WTC11 (cell line): ENCODE measurements around the gene CACNA1H.

ENCODE experiments used
- CREM ChIP-seq: sonication (generic); formaldehyde crosslinking; IDR thresholded peaks from 2 replicates; pipeline ENCODE4 v1.8.1; 2022; ENCODE audit warnings: mild to moderate bottlenecking, missing genetic modification reagents, moderate library complexity
- ETV6 ChIP-seq: sonication (generic); formaldehyde crosslinking; IDR thresholded peaks from 2 replicates; pipeline ENCODE4 v1.8.1; 2022; ENCODE audit warnings: mild to moderate bottlenecking, missing genetic modification reagents
- MAX ChIP-seq: sonication (generic); formaldehyde crosslinking; IDR thresholded peaks from 2 replicates; pipeline ENCODE4 v1.8.0; 2022; ENCODE audit warnings: mild to moderate bottlenecking, missing genetic modification reagents
- NR3C1 ChIP-seq: sonication (generic); formaldehyde crosslinking; conservative IDR thresholded peaks from 2 replicates; pipeline ENCODE4 v1.8.1; 2023; ENCODE audit warnings: low read depth, mild to moderate bottlenecking, missing genetic modification reagents
- SMAD4 ChIP-seq: sonication (generic); formaldehyde crosslinking; IDR thresholded peaks from 2 replicates; pipeline ENCODE4 v1.8.0; 2022; ENCODE audit warnings: mild to moderate bottlenecking, missing genetic modification reagents
- SP1 ChIP-seq: sonication (generic); formaldehyde crosslinking; conservative IDR thresholded peaks from 2 replicates; pipeline ENCODE4 v1.8.1; 2022; ENCODE audit warnings: missing genetic modification reagents
- TF ChIP-seq, protein P1 (sequence below): fragments of 200-600 bp; IDR thresholded peaks from 2 replicates; pipeline ENCODE4 v1.8.0; 2022; ENCODE audit warnings: antibody characterized with exemption
- TF ChIP-seq, protein P2 (sequence below): sonication (generic); formaldehyde crosslinking; IDR thresholded peaks from 2 replicates; pipeline ENCODE4 v1.8.1; 2022; ENCODE audit warnings: mild to moderate bottlenecking, missing genetic modification reagents, moderate library complexity, borderline replicate concordance

DNA sequence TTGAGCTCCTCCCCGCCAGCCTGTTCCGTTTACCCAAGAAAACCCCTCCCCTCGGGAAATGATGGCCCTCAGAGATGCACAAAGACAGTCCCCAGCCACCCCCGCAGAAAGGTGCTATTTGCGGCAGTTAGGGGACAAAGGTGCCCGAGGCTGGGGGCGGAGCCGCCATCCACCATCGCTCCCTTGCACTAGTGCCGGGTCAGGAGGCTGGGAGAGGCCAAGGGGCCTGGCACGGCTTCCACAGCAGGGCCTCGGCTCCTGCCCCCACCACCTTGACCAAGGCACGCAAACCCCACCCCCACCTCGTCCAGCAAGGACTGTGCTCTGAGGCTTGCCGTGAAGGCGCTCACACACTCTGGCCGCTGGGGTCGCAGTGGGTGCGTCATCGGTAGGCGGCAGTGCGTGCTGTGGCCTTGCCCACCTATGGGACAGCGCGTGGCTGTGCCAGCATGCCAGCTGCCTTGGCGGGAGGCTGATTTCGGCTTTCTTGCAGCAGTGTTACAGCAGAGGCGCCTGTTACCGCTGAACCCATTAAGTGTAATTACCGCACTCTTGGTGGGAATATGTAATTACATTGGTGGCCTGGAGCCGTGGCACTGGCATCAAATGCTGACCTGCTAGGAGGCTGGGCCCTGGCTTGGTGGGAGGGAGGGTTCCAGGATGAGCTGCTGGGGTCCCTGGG lies 40.4 kb downstream of the CACNA1H start:
- TF ChIP-seq, protein P1, sequence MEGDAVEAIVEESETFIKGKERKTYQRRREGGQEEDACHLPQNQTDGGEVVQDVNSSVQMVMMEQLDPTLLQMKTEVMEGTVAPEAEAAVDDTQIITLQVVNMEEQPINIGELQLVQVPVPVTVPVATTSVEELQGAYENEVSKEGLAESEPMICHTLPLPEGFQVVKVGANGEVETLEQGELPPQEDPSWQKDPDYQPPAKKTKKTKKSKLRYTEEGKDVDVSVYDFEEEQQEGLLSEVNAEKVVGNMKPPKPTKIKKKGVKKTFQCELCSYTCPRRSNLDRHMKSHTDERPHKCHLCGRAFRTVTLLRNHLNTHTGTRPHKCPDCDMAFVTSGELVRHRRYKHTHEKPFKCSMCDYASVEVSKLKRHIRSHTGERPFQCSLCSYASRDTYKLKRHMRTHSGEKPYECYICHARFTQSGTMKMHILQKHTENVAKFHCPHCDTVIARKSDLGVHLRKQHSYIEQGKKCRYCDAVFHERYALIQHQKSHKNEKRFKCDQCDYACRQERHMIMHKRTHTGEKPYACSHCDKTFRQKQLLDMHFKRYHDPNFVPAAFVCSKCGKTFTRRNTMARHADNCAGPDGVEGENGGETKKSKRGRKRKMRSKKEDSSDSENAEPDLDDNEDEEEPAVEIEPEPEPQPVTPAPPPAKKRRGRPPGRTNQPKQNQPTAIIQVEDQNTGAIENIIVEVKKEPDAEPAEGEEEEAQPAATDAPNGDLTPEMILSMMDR = no peak
- TF ChIP-seq SP1 (CRISPR knock-in tag) = no peak
- no peak for TF ChIP-seq ETV6 (CRISPR knock-in tag)
- TF ChIP-seq NR3C1 (CRISPR knock-in tag) = no peak
- TF ChIP-seq CREM (CRISPR knock-in tag) = no peak
- no peak for TF ChIP-seq SMAD4 (CRISPR knock-in tag)
- no peak for TF ChIP-seq MAX (CRISPR knock-in tag)
- TF ChIP-seq, protein P2, sequence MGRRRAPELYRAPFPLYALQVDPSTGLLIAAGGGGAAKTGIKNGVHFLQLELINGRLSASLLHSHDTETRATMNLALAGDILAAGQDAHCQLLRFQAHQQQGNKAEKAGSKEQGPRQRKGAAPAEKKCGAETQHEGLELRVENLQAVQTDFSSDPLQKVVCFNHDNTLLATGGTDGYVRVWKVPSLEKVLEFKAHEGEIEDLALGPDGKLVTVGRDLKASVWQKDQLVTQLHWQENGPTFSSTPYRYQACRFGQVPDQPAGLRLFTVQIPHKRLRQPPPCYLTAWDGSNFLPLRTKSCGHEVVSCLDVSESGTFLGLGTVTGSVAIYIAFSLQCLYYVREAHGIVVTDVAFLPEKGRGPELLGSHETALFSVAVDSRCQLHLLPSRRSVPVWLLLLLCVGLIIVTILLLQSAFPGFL (CRISPR knock-in tag) = no peak
